RWPE2 (cell line): ENCODE data around the gene EDIL3.

ENCODE experiments used
- ATAC-seq: fragments of 200-7000 bp; cut with Tn5 transposase; 3 replicates; pipeline ENCODE4 v1.9.1; 2021; ENCODE audit warnings: low read depth
- DNase-seq: peaks from one replicate; pipeline ENCODE4 v3.0.0-alpha.2; 2020; ENCODE audit warnings: low spot score
- H3K27ac ChIP-seq: fragments of 450-650 bp; 2 replicates; pipeline ENCODE4 v1.5.1; 2017; ENCODE audit warnings: mild to moderate bottlenecking; ENCODE audit not compliant: poor library complexity, severe bottlenecking
- H3K27me3 ChIP-seq: fragments of 250-450 bp; sonication (Bioruptor Pico); 2 replicates; pipeline ENCODE4 v1.5.1; 2021; ENCODE audit warnings: mild to moderate bottlenecking, moderate library complexity; ENCODE audit not compliant: insufficient read depth, poor library complexity, severe bottlenecking
- H3K36me3 ChIP-seq: fragments of 250-450 bp; sonication (Bioruptor Pico); 2 replicates; pipeline ENCODE4 v1.5.1; 2020; ENCODE audit warnings: low read depth, mild to moderate bottlenecking, moderate library complexity
- H3K4me1 ChIP-seq: fragments of 250-450 bp; sonication (Bioruptor Pico); 2 replicates; pipeline ENCODE4 v1.5.1; 2021; ENCODE audit warnings: mild to moderate bottlenecking, moderate library complexity; ENCODE audit not compliant: insufficient read depth, poor library complexity, severe bottlenecking
- H3K4me3 ChIP-seq: fragments of 250-450 bp; sonication (Bioruptor Pico); 2 replicates; pipeline ENCODE4 v1.5.1; 2021; ENCODE audit warnings: mild to moderate bottlenecking, moderate library complexity; ENCODE audit not compliant: severe bottlenecking
- H3K9me3 ChIP-seq: fragments of 250-450 bp; sonication (Bioruptor Pico); 2 replicates; pipeline ENCODE4 v1.5.1; 2021; ENCODE audit warnings: mild to moderate bottlenecking, moderate library complexity; ENCODE audit not compliant: severe bottlenecking
- TF ChIP-seq, protein P1 (sequence below): fragments of 450-650 bp; IDR thresholded peaks from one replicate; pipeline ENCODE4 v1.5.1; 2017; ENCODE audit warnings: mild to moderate bottlenecking, moderate library complexity; ENCODE audit not compliant: poor library complexity, severe bottlenecking

EDIL3 gene, protein sequence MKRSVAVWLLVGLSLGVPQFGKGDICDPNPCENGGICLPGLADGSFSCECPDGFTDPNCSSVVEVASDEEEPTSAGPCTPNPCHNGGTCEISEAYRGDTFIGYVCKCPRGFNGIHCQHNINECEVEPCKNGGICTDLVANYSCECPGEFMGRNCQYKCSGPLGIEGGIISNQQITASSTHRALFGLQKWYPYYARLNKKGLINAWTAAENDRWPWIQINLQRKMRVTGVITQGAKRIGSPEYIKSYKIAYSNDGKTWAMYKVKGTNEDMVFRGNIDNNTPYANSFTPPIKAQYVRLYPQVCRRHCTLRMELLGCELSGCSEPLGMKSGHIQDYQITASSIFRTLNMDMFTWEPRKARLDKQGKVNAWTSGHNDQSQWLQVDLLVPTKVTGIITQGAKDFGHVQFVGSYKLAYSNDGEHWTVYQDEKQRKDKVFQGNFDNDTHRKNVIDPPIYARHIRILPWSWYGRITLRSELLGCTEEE

DNA sequence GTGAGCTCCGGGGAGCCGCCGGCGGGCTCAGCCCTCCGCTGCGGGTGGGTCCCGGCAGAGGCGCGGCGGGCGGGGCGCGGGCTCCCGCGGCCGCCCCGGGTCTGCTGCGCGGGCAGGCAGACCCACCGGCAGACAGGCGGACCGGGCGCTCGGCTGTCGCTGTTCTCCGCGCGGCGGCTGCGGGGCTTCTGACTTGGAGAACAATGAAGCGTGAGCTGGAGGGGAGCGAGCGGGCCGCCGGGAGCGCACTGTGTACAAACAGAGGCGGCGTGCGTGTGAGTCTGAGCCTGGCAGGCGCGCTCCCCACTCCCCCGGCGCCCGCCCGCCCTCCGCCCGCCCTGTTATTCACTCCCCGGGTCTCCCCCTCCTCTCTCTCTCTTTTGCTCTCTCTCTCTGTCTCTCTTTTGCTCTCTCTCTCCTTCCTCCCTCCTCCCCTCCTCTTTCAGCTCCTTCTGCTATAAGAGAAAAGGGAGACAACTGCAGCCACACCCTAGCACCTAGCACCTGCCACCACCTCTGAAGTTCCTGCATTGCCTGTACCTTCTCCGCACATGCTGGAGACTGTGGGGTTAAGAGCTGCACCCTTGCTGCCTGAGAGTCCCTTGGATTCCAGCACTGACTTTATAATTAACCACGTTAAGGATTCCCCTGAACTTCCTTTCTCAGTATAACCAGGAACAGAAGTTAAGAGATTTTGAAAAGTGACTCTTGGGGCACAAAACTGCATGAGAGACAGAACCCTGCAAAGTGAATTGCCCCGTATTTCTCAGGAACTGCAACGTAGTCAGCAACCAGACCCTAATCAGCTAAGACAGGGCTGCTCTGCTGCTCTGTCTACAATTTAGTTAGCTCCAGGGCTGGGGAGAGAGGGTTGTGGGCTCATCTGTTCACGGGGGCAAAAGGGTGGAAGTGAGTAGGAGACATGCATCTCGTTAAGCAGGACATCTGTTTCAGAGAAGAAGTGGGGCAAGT, at the start of gene EDIL3:
TSS of gene EDIL3 (minus strand) at position 277 of the 972 bp plus-strand sequence. CDS start 506 bp downstream, outside the sequence.
- Histone ChIP-seq H3K27ac (no peak within 1 kb of the TSS), H3K27me3 (peaks cover 69% of the 10 kb centered on the region), H3K4me1 (peaks cover 8% of the 10 kb centered on the region), H3K9me3 (no peaks in the 10 kb centered on the region), H3K4me3 (peak within 1 kb of the TSS; percentile 35), H3K36me3 (no peaks in the 10 kb centered on the region)
- DNase-seq = peak; percentile 69
- ATAC-seq = peak; percentile 36; the same call in 2 of the 3 replicates
- TF ChIP-seq, protein P1, sequence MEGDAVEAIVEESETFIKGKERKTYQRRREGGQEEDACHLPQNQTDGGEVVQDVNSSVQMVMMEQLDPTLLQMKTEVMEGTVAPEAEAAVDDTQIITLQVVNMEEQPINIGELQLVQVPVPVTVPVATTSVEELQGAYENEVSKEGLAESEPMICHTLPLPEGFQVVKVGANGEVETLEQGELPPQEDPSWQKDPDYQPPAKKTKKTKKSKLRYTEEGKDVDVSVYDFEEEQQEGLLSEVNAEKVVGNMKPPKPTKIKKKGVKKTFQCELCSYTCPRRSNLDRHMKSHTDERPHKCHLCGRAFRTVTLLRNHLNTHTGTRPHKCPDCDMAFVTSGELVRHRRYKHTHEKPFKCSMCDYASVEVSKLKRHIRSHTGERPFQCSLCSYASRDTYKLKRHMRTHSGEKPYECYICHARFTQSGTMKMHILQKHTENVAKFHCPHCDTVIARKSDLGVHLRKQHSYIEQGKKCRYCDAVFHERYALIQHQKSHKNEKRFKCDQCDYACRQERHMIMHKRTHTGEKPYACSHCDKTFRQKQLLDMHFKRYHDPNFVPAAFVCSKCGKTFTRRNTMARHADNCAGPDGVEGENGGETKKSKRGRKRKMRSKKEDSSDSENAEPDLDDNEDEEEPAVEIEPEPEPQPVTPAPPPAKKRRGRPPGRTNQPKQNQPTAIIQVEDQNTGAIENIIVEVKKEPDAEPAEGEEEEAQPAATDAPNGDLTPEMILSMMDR = no peak

DNA sequence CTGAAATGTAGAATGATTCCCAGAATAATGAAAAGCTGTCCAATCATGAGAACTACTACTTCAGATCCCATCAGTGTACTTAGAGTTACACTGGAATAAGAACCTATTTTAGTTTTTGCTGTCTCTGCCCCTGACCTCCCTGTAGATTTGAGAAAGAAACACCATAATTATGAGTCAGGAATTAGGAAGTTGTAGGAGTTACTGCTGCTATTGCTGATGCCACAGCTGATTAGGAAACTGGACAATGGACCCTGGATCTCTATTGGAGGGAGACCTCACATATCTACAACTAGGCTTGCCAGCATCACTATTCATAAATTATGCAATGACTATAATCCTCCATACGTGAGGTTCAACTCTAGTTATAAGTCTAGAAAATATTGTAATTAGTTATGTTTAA, 48.8 kb upstream of the EDIL3 start:
- H3K27ac ChIP-seq = no peak overlapping the region
- no peaks in the 10 kb centered on the region for H3K36me3 ChIP-seq
- ATAC-seq (no peak), DNase-seq (no peak)
- no peak overlapping the region for H3K4me3 ChIP-seq
- H3K4me1 ChIP-seq = peaks cover 15% of the 10 kb centered on the region
- TF ChIP-seq, protein P1 = no peak
- no peaks in the 10 kb centered on the region for H3K9me3 ChIP-seq
- H3K27me3 ChIP-seq = no peaks in the 10 kb centered on the region

DNA sequence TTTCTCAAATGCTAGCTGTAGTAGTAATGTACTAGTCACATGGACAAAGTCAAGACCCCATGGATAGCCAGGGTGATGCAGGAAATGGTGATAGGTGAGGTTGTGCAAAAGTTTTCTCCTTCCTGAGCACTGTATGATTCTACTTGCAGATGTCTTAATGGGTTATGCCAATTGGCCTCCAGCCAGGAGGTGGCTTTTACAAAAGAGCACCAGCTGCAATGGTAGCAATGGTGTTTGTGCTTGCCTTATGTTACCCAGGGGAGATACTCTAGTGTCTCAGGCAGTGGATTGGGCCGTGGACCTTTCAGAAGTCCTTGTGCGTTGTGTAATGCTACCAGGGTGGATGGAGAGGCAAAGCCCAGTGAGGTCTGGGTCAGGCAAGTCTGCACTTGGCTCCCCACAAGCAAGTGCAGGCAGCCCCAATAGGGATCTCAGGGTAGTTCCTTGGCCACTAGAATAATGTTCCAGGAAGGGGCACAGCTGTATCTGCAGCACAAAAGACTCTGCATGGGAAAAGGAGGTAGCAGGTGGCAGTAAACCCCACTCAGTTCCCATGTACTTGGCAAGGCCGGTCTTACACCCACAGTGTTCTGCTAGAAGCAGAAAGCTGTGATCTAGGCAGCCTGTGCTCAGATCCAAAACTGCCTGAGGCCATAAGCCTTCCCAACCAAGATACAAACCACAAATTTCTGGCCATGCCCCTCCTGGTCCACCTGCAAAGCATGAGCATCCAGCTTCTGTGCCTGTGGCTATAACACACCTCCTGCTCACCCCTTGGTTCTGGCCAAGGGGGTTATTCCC, 46.4 kb upstream of the EDIL3 start:
- ATAC-seq (no peak), DNase-seq (no peak)
- Histone ChIP-seq H3K4me3 (no peak overlapping the region), H3K36me3 (no peaks in the 10 kb centered on the region), H3K27ac (no peak overlapping the region), H3K9me3 (no peaks in the 10 kb centered on the region), H3K27me3 (no peaks in the 10 kb centered on the region), H3K4me1 (no peaks in the 10 kb centered on the region)
- TF ChIP-seq, protein P1 = no peak

DNA sequence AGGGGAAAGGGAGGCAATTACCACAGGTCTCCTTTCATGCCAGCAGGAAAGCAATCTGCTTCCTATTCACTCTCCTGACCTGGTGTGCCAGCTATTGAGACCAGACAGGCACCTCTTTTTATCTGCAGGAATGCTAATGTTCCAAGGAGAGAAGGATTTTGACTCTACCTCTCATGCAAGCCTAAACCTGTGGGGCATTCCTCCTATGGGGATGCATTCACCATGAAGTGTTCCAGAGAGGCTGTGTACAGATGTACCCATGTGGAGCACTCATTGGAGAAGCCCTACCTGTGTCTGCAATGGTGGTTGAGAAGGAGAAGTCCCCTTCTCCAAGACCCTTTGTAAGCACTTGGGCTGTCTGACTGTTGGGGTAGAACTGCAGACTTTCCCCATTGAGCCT, 45.4 kb upstream of the EDIL3 start:
- TF ChIP-seq, protein P1 = no peak
- H3K36me3 ChIP-seq = no peaks in the 10 kb centered on the region
- ATAC-seq (no peak; the same call in 2 of the 3 replicates), DNase-seq (no peak)
- no peak overlapping the region for H3K27ac ChIP-seq
- H3K4me1 ChIP-seq = no peaks in the 10 kb centered on the region
- no peaks in the 10 kb centered on the region for H3K9me3 ChIP-seq
- no peaks in the 10 kb centered on the region for H3K27me3 ChIP-seq
- H3K4me3 ChIP-seq = no peak overlapping the region
